Subcutaneous adipose tissue (tissue), 4 donors: ENCODE results near the gene EIF3A. TPM values are rescaled to one million over a fixed set of nuclear protein-coding genes. Genes with fewer than 3 reads are reported as not detected.

Experiments
- total RNA-seq, 4 donors: library from RNA; depleted of rRNA; stranded (reverse); fragments of >200 nt; gene quantifications; one replicate each; pipeline ENCODE4 v1.1.0, GENCODE V29; 2016
- TF ChIP-seq, protein P1 (sequence below): fragments of 450-650 bp; IDR thresholded peaks from one replicate; pipeline ENCODE4 v1.5.1; 2016; ENCODE audit warnings: low read depth, mild to moderate bottlenecking, control low read depth, antibody characterized with exemption, moderate library complexity

The EIF3A gene
- total RNA-seq, 4 donors from 2014 or later, result 129 to 174 (median 157) TPM

DNA sequence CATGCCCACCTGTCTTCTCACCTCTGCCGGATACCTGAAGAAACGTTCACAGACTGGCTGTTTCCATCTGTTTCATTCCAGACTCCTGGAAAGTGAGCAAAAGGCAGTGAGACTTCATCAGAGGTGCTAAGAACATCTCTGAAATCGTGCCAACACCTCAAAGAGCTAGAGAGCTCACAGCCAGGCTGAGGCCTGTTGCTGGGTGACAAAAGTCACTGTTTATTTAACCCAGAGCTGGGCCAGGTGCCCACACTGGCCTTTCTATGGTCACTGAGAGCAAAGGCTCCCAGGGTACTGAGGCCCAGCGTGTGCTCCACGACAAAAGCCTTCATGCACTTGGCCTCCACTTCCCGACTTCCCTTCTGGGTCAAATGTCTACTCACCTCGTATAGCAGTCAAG, 54.8 kb downstream of the EIF3A start:
- TF ChIP-seq, protein P1, sequence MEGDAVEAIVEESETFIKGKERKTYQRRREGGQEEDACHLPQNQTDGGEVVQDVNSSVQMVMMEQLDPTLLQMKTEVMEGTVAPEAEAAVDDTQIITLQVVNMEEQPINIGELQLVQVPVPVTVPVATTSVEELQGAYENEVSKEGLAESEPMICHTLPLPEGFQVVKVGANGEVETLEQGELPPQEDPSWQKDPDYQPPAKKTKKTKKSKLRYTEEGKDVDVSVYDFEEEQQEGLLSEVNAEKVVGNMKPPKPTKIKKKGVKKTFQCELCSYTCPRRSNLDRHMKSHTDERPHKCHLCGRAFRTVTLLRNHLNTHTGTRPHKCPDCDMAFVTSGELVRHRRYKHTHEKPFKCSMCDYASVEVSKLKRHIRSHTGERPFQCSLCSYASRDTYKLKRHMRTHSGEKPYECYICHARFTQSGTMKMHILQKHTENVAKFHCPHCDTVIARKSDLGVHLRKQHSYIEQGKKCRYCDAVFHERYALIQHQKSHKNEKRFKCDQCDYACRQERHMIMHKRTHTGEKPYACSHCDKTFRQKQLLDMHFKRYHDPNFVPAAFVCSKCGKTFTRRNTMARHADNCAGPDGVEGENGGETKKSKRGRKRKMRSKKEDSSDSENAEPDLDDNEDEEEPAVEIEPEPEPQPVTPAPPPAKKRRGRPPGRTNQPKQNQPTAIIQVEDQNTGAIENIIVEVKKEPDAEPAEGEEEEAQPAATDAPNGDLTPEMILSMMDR, result no peak

DNA sequence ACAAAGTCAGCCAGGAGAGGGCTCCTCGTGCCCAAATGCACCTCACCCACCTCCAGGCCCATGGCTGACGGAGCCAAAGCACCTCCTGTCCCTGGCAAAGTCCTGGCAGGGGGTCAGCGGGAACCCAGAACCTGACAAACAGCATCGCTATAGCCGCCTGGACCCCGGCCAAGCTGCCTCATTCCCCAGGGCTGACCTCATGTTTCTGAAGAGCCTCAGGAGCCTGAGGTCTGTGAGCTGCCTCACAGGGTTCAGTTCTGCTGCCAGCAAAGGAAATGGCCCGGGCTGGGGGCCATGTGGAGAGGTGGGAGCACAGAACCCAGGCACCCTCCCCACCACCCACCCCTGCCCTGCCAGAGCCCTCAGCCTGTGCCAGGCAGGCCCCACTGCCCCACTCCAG, 55.3 kb downstream of the EIF3A start:
- TF ChIP-seq, protein P1, result no peak

DNA sequence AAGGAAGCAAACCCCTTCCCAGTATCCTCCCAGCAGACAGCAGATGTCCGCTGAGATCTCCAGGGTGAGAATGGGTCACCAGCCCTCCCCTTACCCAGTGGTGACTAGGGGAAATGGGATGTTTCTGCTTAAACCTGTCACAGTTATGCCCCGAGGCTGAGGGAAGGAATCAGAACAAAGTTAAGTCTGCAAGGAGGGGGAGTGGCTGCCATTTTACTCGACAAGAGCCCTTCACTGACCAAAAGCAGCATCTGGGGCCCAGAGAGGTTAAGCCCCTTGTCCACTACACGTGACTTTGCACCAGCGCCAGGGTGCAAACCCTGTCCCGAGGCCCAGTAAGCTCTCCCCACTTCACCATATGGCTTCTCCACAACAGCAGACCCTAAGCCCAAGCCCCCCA, 55.7 kb downstream of the EIF3A start:
- TF ChIP-seq, protein P1, result no peak

DNA sequence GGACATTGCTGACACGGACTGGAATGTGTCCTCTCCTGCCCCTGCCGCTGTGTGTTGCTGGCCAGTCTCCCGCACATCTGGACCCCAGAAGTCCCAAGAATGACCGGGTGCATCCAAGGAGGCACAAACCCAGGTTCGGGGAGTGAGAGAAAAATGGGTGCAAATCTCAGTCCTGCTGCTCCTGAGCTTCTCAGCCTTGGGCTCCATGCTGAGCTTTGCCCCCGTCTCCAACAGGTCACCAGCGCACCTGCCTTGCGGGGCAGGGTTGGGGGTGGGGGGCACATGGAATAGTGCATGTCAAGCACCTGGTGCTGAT, 57.1 kb downstream of the EIF3A start:
- TF ChIP-seq, protein P1, result no peak

DNA sequence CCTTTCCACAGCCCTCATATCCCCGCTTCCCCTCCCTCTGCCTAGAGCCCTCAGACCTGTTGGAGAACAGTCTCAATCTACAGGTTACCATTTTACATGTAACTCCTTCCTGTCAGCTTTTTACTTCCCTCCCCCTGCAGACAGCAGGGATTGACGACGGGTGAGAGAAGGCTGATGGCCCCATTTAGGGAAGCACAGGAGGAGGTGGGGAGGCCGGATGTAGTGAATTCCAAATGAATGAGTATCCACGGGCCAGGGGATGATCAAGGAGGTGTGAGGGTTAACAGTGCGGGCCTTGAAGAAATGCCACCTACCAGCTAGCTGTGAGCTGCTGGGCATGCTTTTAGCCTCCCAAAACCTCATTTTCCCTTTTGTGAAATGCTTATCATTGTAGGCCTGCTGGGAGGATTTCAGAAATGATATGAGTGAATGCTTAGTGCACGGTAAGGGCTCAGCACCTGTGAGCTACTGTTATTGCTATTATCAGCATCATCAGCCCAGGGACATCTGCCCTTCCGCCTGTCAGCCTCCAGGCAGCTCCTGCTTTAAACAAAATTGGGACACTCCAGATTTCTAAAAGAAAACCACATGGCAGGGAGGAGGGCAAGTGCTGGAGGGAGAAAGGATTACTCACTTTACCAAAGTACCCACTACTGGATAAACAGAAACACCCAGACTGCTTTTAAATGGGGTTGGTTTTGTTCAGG, 57.6 kb downstream of the EIF3A start:
- TF ChIP-seq, protein P1, result no peak

DNA sequence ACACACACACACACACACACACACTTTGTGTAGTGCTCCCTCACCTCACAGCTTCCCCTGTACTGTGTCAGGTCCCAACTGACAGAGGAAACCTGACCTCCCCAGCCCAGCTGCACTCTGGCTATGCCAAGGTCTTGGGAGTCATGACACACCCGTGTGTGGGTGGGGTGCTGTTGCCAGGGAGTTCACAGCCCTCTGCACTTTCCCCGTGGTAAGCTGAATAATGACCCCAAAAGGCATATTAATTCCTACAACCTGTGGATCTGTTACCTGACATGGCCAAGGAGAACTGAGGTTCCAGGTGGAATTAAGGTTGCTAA, 60.0 kb downstream of the EIF3A start:
- TF ChIP-seq, protein P1, result no peak

DNA sequence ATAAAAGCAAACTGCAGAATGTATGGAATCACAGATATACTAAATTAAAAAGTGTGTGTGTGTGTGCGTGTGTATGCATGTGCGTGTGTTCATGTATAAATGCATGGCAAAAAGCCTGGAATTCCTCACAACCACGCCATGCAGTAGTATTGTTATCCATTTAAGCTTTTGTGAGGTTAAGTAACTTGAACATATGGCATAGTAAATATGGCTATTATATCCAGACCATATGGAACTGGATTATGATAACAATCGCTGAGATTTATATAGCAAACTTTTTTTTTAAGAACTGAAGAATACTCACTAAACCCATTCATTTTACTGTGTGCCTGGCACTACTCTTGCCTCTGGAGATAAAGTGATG, 73.4 kb downstream of the EIF3A start:
- TF ChIP-seq, protein P1, result no peak
